IPS-18a (cell line): ENCODE results near the gene MMP1.

Source experiments
- H3K27ac ChIP-seq: one replicate; pipeline ENCODE4 v1.5.1; 2013; ENCODE audit warnings: low read length
- H3K27me3 ChIP-seq: one replicate; pipeline ENCODE4 v1.6.1; 2013; ENCODE audit warnings: mild to moderate bottlenecking, low read length; ENCODE audit not compliant: control insufficient read depth, insufficient read depth
- H3K36me3 ChIP-seq: one replicate; pipeline ENCODE4 v1.6.1; 2013; ENCODE audit warnings: low read depth, low read length; ENCODE audit not compliant: control insufficient read depth
- H3K4me1 ChIP-seq: one replicate; pipeline ENCODE4 v1.6.1; 2013; ENCODE audit warnings: low read depth, low read length; ENCODE audit not compliant: control insufficient read depth
- H3K4me3 ChIP-seq: one replicate; pipeline ENCODE4 v1.5.1; 2013; ENCODE audit warnings: low read length
- H3K9ac ChIP-seq: one replicate; pipeline ENCODE4 v1.6.1; 2013; ENCODE audit warnings: mild to moderate bottlenecking, low read length, moderate library complexity
- H3K9me3 ChIP-seq: one replicate; pipeline ENCODE4 v1.6.1; 2013; ENCODE audit warnings: low read depth, low read length; ENCODE audit not compliant: control insufficient read depth

Gene MMP1

GRCh38 chr11:102798012-102798746 lies at the start of gene MMP1:
Gene MMP1, minus strand, starts transcription at chr11:102798160. Its CDS starts 68 bp downstream, at chr11:102798092.
- Histone ChIP-seq H3K9me3 (no peaks in the 10 kb centered on the region), H3K27me3 (no peaks in the 10 kb centered on the region), H3K4me1 (no peaks in the 10 kb centered on the region), H3K27ac (no peak within 1 kb of the TSS), H3K36me3 (no peaks in the 10 kb centered on the region), H3K9ac (no peak within 1 kb of the TSS), H3K4me3 (no peak within 1 kb of the TSS)

- no peaks in the 10 kb centered on the region for H3K36me3 ChIP-seq
- H3K27me3 ChIP-seq: no peaks in the 10 kb centered on the region
- H3K9ac ChIP-seq: no peak overlapping the region
- no peak overlapping the region for H3K4me3 ChIP-seq
- no peak overlapping the region for H3K27ac ChIP-seq
- H3K9me3 ChIP-seq: no peaks in the 10 kb centered on the region
- no peaks in the 10 kb centered on the region for H3K4me1 ChIP-seq
Measured at GRCh38 chr11:102846292-102846691, 48.3 kb upstream of the MMP1 start.

- Histone ChIP-seq H3K4me3 (no peak within 1 kb of the TSS), H3K27ac (no peak within 1 kb of the TSS), H3K9me3 (no peaks in the 10 kb centered on the region)
Measured at GRCh38 chr11:102843489-102843888, 45.5 kb upstream of the MMP1 start, which contains the start of gene MMP3. Gene MMP3, minus strand, starts transcription at chr11:102843609. Its CDS starts 63 bp downstream, at chr11:102843546.

GRCh38 chr11:102842930-102843329 lies 45.0 kb upstream of the MMP1 start:
- no peaks in the 10 kb centered on the region for H3K4me1 ChIP-seq
- no peak overlapping the region for H3K9ac ChIP-seq
- H3K4me3 ChIP-seq: no peak overlapping the region
- no peaks in the 10 kb centered on the region for H3K9me3 ChIP-seq
- no peak overlapping the region for H3K27ac ChIP-seq
- no peaks in the 10 kb centered on the region for H3K36me3 ChIP-seq
- no peaks in the 10 kb centered on the region for H3K27me3 ChIP-seq

More at GRCh38 chr11:102843489-102843888, 45.5 kb upstream of the MMP1 start, which contains the start of gene MMP3:
- H3K36me3 ChIP-seq: no peaks in the 10 kb centered on the region
- H3K9ac ChIP-seq: no peak within 1 kb of the TSS
- no peaks in the 10 kb centered on the region for H3K27me3 ChIP-seq
- no peaks in the 10 kb centered on the region for H3K4me1 ChIP-seq

GRCh38 chr11:102840018-102840417 lies 42.1 kb upstream of the MMP1 start:
- Histone ChIP-seq H3K36me3 (no peaks in the 10 kb centered on the region), H3K4me3 (no peak overlapping the region), H3K9me3 (no peaks in the 10 kb centered on the region), H3K9ac (no peak overlapping the region), H3K4me1 (peaks cover 20% of the 10 kb centered on the region), H3K27ac (no peak overlapping the region), H3K27me3 (no peaks in the 10 kb centered on the region)

GRCh38 chr11:102837646-102838045 lies 39.7 kb upstream of the MMP1 start:
- H3K27ac ChIP-seq: no peak overlapping the region
- H3K27me3 ChIP-seq: no peaks in the 10 kb centered on the region
- H3K9me3 ChIP-seq: no peaks in the 10 kb centered on the region
- H3K9ac ChIP-seq: no peak overlapping the region
- no peaks in the 10 kb centered on the region for H3K36me3 ChIP-seq
- no peak overlapping the region for H3K4me3 ChIP-seq
- H3K4me1 ChIP-seq: peaks cover 20% of the 10 kb centered on the region

GRCh38 chr11:102837156-102837555 lies 39.2 kb upstream of the MMP1 start:
- Histone ChIP-seq H3K9me3 (no peaks in the 10 kb centered on the region), H3K27ac (no peak overlapping the region), H3K4me3 (no peak overlapping the region), H3K27me3 (no peaks in the 10 kb centered on the region), H3K36me3 (no peaks in the 10 kb centered on the region), H3K4me1 (peaks cover 20% of the 10 kb centered on the region), H3K9ac (no peak overlapping the region)

GRCh38 chr11:102836290-102836875 lies 38.4 kb upstream of the MMP1 start:
- H3K9me3 ChIP-seq: no peaks in the 10 kb centered on the region
- peaks cover 20% of the 10 kb centered on the region for H3K4me1 ChIP-seq
- H3K9ac ChIP-seq: no peak overlapping the region
- no peak overlapping the region for H3K27ac ChIP-seq
- no peaks in the 10 kb centered on the region for H3K27me3 ChIP-seq
- no peaks in the 10 kb centered on the region for H3K36me3 ChIP-seq
- H3K4me3 ChIP-seq: no peak overlapping the region

- Histone ChIP-seq H3K27ac (no peak overlapping the region), H3K36me3 (no peaks in the 10 kb centered on the region), H3K4me1 (peaks cover 23% of the 10 kb centered on the region), H3K9me3 (no peaks in the 10 kb centered on the region), H3K9ac (no peak overlapping the region), H3K27me3 (no peaks in the 10 kb centered on the region), H3K4me3 (no peak overlapping the region)
Measured at GRCh38 chr11:102833731-102834130, 35.8 kb upstream of the MMP1 start.

GRCh38 chr11:102832612-102833011 lies 34.7 kb upstream of the MMP1 start:
- Histone ChIP-seq H3K4me3 (no peak overlapping the region), H3K36me3 (no peaks in the 10 kb centered on the region), H3K9me3 (no peaks in the 10 kb centered on the region), H3K4me1 (peaks cover 23% of the 10 kb centered on the region), H3K9ac (no peak overlapping the region), H3K27ac (no peak overlapping the region), H3K27me3 (no peaks in the 10 kb centered on the region)

GRCh38 chr11:102831489-102832440 lies 33.8 kb upstream of the MMP1 start:
- Histone ChIP-seq H3K9me3 (no peaks in the 10 kb centered on the region), H3K36me3 (no peaks in the 10 kb centered on the region), H3K27ac (no peak overlapping the region), H3K9ac (no peak overlapping the region), H3K4me3 (no peak overlapping the region), H3K27me3 (no peaks in the 10 kb centered on the region), H3K4me1 (peaks cover 20% of the 10 kb centered on the region)
